OCI-LY1 (cell line): Measurements from ENCODE around the gene FNDC11.

ENCODE experiments used
- EZH2 ChIP-seq: fragments of 200-600 bp; sonication (generic), shearing (Covaris generic); IDR thresholded peaks from 2 replicates; pipeline ENCODE4 v1.8.0; 2017; ENCODE audit warnings: borderline replicate concordance, mixed run types, mild to moderate bottlenecking, antibody characterized with exemption, low read length, moderate library complexity, mixed read lengths
- TF ChIP-seq, protein P1 (sequence below): fragments of 200-600 bp; sonication (generic), shearing (Covaris generic); IDR thresholded peaks from 2 replicates; pipeline ENCODE4 v1.5.1; 2017; ENCODE audit warnings: mild to moderate bottlenecking, antibody characterized with exemption, low read length, moderate library complexity, mixed read lengths

DNA sequence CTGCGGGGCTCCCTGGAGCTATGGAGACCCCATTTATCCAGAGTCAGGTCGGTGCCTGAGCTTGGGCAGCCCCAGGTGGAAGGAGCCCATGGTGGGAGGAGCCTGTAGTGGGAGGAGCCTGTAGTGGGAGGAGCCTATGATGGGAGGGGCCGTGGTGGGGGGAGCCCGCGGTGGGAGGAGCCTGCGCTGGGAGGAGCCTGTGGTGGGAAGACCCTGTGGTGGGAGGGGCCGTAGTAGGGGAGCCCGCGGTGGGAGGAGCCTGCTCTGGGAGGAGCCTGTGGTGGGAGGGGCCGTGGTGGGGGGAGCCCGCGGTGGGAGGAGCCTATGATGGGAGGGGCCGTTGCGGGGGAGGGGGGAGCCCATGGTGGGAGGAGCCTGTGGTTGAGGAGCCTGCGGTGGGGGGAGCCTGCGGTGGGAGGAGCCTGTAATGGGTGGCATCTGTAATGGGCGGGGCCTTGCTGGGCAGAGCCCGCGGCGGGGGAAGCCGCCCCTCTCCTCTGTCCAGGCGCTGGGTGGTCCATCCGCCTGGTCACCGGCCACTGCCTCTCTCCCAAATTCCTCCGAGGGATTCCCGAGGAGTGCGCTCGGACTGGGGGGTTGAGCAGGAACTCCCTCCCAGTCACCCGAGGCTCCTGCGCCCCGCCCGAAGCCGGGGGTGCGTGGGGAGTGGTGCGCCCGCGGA is 567 bp upstream of the FNDC11 start:
- TF ChIP-seq, protein P1, sequence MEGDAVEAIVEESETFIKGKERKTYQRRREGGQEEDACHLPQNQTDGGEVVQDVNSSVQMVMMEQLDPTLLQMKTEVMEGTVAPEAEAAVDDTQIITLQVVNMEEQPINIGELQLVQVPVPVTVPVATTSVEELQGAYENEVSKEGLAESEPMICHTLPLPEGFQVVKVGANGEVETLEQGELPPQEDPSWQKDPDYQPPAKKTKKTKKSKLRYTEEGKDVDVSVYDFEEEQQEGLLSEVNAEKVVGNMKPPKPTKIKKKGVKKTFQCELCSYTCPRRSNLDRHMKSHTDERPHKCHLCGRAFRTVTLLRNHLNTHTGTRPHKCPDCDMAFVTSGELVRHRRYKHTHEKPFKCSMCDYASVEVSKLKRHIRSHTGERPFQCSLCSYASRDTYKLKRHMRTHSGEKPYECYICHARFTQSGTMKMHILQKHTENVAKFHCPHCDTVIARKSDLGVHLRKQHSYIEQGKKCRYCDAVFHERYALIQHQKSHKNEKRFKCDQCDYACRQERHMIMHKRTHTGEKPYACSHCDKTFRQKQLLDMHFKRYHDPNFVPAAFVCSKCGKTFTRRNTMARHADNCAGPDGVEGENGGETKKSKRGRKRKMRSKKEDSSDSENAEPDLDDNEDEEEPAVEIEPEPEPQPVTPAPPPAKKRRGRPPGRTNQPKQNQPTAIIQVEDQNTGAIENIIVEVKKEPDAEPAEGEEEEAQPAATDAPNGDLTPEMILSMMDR = no peak
- TF ChIP-seq EZH2 = no peak
